Measurements from ENCODE around the gene MRPL53. TPM values are rescaled to one million over a fixed set of nuclear protein-coding genes. Genes with fewer than 3 reads are reported as not detected.

The MRPL53 gene
- total RNA-seq, 1 experiment from 2014 or later, result 102 TPM

DNA sequence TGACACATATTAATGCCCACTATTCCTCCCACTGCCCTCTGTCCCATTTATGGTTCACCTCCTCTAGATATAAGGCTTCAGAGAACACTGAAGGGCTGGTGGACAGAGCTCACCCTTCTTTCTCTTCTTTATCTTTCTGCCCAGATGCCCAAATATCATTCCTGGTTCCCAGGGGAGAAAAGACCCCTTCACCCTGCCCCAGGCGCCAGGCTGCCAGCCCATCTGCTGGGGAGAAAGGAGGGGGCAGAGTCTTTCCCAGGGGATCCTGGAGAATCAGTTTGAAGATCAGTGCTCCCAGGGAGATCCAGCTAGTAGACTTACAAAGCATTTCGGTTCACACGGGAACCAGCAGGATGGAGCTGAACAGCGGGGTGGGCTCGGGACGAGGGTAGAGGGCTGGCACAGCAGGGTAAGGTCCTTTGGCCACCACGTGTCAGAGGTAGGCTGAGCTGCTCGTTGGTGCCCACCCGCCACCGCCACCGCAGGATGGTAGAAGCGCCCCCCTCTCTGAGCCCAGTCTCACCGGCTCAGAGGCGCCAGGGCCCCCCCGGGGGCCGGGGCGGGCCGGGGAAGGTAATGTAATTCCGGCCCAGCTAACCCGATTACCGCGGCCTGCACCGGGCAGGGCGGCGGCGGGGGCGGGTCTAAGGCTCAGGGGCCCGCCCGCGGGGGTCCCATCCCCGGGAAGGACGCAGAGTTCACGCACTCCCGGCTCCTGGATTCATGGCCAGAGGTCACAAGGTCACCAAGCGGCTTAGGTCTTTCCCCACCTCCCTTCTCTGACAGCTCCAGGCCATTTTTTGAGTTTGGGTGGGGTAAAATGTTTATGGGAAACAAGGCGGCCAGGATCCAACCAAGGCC, 40.5 kb upstream of the MRPL53 start:
- ChIA-PET CTCF (interaction anchor here (1.4 kb wide), 1 partner anchor 19 kb away, joined by 4 read pairs; no protein-coding TSS in a partner anchor), POLR2A (no interaction called here)
- Histone ChIP-seq H3K4me3 (ENCODE audit: low read depth, low read length) (no peak overlapping the region), H3K36me3 (ENCODE audit: control insufficient read depth, insufficient read depth, low read length) (no peaks in the 10 kb centered on the region), H3K4me1 (0 out of 2 replicates have a peak, but pooled peaks cover 8% of the 10 kb centered on the region), H3K9me3 (no peaks in the 10 kb centered on the region), H3K27me3 (replicated peaks; ENCODE audit: control insufficient read depth, insufficient read depth, low read length) (no peaks in the 10 kb centered on the region)
- intact Hi-C loops (cut with micrococcal nuclease; ENCODE audit: unreplicated experiment), result no loop called here
- Mint-ChIP-seq H3K27ac (ENCODE audit: unreplicated experiment) (no peak overlapping the region), H3K9me3 (ENCODE audit: unreplicated experiment) (no peaks in the 10 kb centered on the region), H3K36me3 (ENCODE audit: insufficient read depth, unreplicated experiment) (peaks cover 8% of the 10 kb centered on the region), H3K4me1 (ENCODE audit: low read depth, unreplicated experiment) (peaks cover 8% of the 10 kb centered on the region), H3K4me3 (ENCODE audit: unreplicated experiment) (no peak overlapping the region), H3K27me3 (ENCODE audit: insufficient read depth, unreplicated experiment) (peaks cover 3% of the 10 kb centered on the region)
- BruUV-seq (replicated peaks), result no TSS peak
- peak in 1 of 2 experiments; percentile 27 for DNase-seq
- TF ChIP-seq CTCF (IDR thresholded peaks at IDR 0.05; ENCODE audit: insufficient read depth in 1 of 2, low read depth in 1 of 2, low read length in 1 of 2, severe bottlenecking in 1 of 2, unreplicated experiment in 1 of 2), result no peak

- H3K9me3 ChIP-seq, result no peaks in the 10 kb centered on the region
- no peak overlapping the region for H3K4me3 ChIP-seq (ENCODE audit: low read depth, low read length)
- Mint-ChIP-seq H3K4me1 (ENCODE audit: low read depth, unreplicated experiment) (peaks cover 13% of the 10 kb centered on the region), H3K36me3 (ENCODE audit: insufficient read depth, unreplicated experiment) (peaks cover 24% of the 10 kb centered on the region), H3K27ac (ENCODE audit: unreplicated experiment) (no peak overlapping the region), H3K9me3 (ENCODE audit: unreplicated experiment) (no peaks in the 10 kb centered on the region), H3K27me3 (ENCODE audit: insufficient read depth, unreplicated experiment) (no peaks in the 10 kb centered on the region), H3K4me3 (ENCODE audit: unreplicated experiment) (no peak overlapping the region)
- H3K36me3 ChIP-seq (ENCODE audit: control insufficient read depth, insufficient read depth, low read length), result no peaks in the 10 kb centered on the region
- POLR2A ChIA-PET, result no interaction called here
- no peak for TF ChIP-seq CTCF (IDR thresholded peaks at IDR 0.05; ENCODE audit: insufficient read depth in 1 of 2, low read depth in 1 of 2, low read length in 1 of 2, severe bottlenecking in 1 of 2, unreplicated experiment in 1 of 2)
- no TSS peak for BruUV-seq (replicated peaks)
- H3K4me1 ChIP-seq, result peaks cover 12% of the 10 kb centered on the region
- intact Hi-C loops (cut with micrococcal nuclease; ENCODE audit: unreplicated experiment), result no loop called here
- DNase-seq, result peak in 1 of 2 experiments; percentile 26
- CTCF ChIA-PET, result interaction anchor here (1.4 kb wide), 1 partner anchor 21 kb away, joined by 4 read pairs; no protein-coding TSS in a partner anchor
- no peaks in the 10 kb centered on the region for H3K27me3 ChIP-seq (replicated peaks; ENCODE audit: control insufficient read depth, insufficient read depth, low read length)
These were observed 38.9 kb upstream of the MRPL53 start for GRCh38 chr2:74511104-74511989.

DNA sequence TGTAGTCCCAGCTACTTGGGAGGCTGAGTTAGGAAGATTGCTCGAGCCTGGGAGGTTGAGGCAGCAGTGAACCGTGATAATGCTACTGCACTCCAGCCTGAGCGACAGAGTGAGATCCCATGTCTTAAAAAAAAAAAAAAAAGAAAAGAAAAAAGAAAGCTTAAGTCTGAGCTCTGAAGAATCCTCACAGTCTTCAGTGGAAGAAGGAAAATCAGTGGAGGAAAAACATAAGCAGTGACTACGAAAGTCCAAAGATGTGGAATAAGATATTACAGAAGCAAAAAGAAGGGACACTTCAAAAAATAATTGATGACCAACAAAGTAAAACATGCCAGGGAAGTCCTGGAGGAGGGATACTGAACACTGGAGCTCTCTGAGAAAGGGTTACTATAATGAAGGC, 37.8 kb upstream of the MRPL53 start:
- no peak overlapping the region for H3K4me3 Mint-ChIP-seq (ENCODE audit: unreplicated experiment)
- Histone ChIP-seq H3K36me3 (ENCODE audit: control insufficient read depth, insufficient read depth, low read length) (0 out of 2 replicates have a peak, but pooled peaks cover 2% of the 10 kb centered on the region), H3K4me3 (ENCODE audit: low read depth, low read length) (no peak overlapping the region), H3K9me3 (no peaks in the 10 kb centered on the region), H3K4me1 (peaks cover 19% of the 10 kb centered on the region), H3K27me3 (replicated peaks; ENCODE audit: control insufficient read depth, insufficient read depth, low read length) (no peaks in the 10 kb centered on the region)
- no peaks in the 10 kb centered on the region for H3K27me3 Mint-ChIP-seq (ENCODE audit: insufficient read depth, unreplicated experiment)
- H3K4me1 Mint-ChIP-seq (ENCODE audit: low read depth, unreplicated experiment), result peaks cover 15% of the 10 kb centered on the region
- TF ChIP-seq CTCF (IDR thresholded peaks at IDR 0.05; ENCODE audit: insufficient read depth in 1 of 2, low read depth in 1 of 2, low read length in 1 of 2, severe bottlenecking in 1 of 2, unreplicated experiment in 1 of 2), result no peak
- no peaks in the 10 kb centered on the region for H3K9me3 Mint-ChIP-seq (ENCODE audit: unreplicated experiment)
- no peak overlapping the region for H3K27ac Mint-ChIP-seq (ENCODE audit: unreplicated experiment)
- no TSS peak for BruUV-seq (replicated peaks)
- no peak for DNase-seq
- CTCF ChIA-PET, result interaction anchor here (0.7 kb wide), 1 partner anchor 52 kb away, joined by 4 read pairs; the partner anchor contains the start of gene WBP1
- H3K36me3 Mint-ChIP-seq (ENCODE audit: insufficient read depth, unreplicated experiment), result peaks cover 27% of the 10 kb centered on the region
- intact Hi-C loops (cut with micrococcal nuclease; ENCODE audit: unreplicated experiment), result no loop called here
- POLR2A ChIA-PET, result interaction anchor here (0.7 to 1.1 kb wide), 2 partner anchors 12 to 16 kb away, joined by 3 read pairs; partner anchors contain the start of gene DQX1

Data from Caco-2 (cell line).